ENCODE data around the gene CHMP1B.

DNA sequence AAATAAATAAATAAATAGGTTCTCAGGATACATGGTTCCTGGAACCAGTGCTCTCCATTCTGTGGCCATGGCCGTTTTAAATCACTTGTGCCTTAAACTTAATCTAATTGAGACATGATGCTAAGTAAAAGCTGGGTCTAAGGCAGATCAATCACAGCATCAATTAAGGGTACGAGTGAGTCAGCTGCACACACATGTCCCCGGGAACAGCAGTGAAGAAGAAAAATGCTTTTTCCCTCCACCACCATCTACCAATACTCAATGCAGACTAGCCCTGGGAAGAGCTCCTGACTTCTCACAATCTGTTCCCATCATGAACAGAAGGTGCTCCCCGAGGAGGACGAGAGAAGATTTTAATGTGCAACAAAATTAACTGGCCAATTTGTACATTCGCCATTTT, 6.8 kb upstream of the CHMP1B start:
- TF ChIP-seq, protein P1, sequence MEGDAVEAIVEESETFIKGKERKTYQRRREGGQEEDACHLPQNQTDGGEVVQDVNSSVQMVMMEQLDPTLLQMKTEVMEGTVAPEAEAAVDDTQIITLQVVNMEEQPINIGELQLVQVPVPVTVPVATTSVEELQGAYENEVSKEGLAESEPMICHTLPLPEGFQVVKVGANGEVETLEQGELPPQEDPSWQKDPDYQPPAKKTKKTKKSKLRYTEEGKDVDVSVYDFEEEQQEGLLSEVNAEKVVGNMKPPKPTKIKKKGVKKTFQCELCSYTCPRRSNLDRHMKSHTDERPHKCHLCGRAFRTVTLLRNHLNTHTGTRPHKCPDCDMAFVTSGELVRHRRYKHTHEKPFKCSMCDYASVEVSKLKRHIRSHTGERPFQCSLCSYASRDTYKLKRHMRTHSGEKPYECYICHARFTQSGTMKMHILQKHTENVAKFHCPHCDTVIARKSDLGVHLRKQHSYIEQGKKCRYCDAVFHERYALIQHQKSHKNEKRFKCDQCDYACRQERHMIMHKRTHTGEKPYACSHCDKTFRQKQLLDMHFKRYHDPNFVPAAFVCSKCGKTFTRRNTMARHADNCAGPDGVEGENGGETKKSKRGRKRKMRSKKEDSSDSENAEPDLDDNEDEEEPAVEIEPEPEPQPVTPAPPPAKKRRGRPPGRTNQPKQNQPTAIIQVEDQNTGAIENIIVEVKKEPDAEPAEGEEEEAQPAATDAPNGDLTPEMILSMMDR (conservative IDR thresholded peaks at IDR 0.05 in 1 of 2, IDR thresholded peaks at IDR 0.05 in 1 of 2; ENCODE audit: low read depth in 1 of 2, low read length in 2 of 2): no peak
- TF ChIP-seq EZH2 (IDR thresholded peaks at IDR 0.05; ENCODE audit: low read length, missing control alignments): no peak
